GM12872 (cell line): ENCODE results near the gene PLA2G4F.

Experiments
- CTCF ChIP-seq: IDR thresholded peaks from 3 replicates; pipeline ENCODE4 v1.5.1; 2011; ENCODE audit warnings: low read depth, mild to moderate bottlenecking, low read length, moderate library complexity; ENCODE audit not compliant: insufficient read depth

Gene PLA2G4F

DNA sequence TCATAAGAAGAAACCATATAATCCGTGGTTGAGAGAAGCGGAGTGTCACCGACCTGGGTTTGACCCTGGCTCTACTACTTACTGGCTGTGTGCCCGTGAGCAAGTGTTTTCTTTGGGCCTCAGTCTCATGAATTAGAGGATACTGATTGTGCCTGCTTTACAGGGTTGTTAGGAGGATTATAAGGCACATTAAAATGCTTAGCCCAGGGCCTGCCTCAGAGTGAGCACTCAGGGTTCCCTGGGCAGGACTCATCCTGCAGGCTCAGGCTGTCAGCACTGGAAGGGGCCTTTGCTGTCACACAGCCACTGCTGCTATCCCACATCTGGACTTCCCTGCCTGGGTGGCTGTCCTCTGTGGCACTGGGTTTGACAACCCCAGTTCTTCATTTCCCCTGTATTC lies 4.7 kb downstream of the PLA2G4F start:
- no peak for TF ChIP-seq CTCF

DNA sequence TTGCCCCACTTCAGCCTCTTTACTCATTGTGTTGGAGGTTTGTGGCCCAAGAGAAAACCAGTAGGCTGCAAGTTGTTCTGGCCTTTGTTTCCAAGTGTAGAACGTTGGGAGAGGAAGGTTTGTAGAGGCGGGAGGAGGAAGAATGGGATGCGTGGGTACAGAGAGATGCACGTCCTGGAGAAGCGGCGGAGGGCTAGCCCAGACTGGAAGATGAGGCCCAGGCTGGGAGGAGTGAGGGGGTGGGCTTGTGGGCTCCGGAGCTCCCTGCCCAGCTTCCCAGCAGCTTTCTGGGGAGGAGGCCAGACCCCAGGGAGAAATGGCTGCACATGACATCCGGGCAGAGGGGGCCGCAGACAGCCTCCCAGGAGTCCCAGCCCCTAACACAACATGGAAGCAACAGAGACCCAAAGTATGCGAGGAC lies 5.3 kb downstream of the PLA2G4F start:
- no peak for TF ChIP-seq CTCF

DNA sequence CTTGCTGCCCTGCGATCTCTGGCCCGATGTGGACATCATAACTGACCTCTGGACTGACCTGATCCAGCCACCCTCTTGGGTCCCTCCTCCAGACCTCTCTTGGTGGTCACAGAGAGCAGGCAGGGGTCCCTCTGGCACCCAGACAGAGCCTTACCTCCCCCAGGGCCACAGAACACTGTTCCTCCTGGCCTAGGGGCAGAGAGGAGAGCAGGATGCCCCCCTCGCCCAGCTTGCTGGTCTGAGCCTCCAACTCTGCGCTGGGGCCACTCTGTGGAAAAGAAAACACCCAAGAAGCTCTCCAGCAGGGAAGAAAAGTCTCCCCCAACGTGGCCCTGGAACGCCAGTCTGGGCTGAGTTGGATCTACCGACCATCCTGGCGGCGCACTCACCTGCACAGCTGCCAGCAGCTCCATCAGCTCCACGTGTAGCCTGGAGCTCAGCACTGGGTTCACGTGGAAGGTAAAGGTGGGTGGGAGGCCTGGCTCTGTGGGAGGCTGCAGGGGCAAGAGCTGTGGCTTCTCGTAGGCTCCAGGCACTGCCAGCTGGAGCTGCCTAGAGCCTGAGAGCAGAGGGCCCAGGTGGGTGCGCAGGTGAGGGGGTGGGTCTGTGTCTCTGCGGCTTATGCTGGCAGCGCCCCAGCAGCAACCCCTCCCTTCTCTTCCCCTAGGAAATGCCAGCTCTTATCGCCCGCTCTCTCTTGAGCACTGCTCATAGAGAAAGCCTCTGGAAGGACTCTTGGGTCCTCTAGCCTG lies 6.0 kb downstream of the PLA2G4F start:
- no peak for TF ChIP-seq CTCF

DNA sequence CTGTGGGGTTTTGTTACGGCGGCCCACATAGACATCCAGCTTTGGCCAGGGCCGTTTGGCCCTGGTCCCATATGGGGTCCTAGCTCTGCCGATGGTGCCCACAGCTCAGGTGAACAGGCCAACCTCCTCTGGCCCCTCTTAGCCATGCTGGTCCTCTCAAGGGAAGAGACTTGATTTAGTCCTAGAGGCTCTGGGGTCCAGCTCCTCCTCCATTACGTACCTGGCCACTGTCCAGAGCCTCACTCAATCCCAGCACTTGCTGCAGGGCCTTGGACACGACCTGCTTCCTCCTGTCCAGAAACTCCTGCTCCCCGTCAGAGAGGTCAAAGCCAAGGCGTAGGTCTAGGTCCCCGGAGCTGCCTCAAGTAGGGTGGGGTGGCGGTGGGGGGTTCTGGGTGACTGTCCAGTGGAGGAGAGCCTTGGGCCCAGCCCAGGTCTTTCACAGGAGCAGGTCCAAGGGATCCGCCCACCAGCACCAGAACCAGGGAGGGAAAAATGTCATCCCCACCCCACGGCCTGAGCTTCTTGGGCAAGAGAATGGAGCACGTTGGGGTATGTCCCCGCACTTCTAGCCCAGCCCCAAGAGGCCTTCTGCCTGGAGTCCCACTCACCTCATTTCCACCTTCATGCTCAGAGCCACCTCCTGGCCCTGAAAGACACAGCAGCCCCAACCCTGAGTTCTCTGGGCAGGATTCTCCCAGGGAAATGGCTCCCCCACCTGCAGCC lies 6.8 kb downstream of the PLA2G4F start:
- TF ChIP-seq CTCF, result no peak

DNA sequence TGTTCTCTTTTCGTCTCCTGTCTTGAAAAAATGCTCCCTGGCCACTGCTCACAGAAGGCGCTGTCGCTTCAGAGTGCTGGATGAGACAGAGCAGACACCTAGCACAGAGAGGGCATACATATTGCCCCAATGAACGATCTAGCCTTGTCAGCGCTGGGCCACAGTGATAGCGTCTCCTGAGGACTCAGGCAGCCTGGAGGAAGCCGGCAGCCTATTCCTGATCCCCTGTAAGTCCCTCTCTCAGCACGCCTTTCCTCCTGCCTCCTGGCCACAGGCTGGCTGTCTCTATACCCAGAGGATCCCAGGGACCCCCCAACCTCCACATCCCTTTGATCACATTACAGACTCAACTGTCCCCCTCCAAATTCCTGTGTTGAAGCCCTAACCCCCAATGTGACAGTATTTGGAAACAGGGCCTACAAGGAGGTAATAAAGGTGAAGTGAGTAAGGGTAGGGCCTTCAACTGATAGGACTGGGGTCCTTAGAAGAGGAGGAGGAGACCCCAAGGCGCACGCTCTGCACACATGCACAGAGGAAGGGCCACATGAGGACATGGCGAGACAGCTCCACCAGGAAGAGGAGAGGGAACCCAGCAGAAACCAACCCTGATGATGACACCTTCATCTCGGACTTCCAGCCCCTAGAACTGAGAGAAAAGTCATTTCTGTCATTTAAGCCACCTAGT lies 7.5 kb downstream of the PLA2G4F start:
- TF ChIP-seq CTCF, result no peak

DNA sequence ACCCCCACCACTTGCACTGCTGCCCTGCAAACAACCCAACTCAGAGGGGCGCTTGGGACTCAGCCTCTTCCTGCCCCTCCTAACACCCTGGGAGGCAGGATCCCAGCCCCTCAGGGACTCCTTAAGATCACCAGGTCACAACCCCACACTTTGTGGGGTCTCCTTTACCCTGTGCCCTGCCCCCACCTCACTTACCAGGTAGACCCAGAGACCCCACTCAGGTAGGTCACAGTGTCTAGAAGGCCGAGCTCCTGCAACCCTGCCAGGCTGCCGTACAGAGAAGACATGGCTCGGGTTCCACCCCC lies 9.1 kb downstream of the PLA2G4F start:
- no peak for TF ChIP-seq CTCF
